Measurements from ENCODE around the gene GPR87. TPM values are rescaled to one million over a fixed set of nuclear protein-coding genes. Genes with fewer than 3 reads are reported as not detected.

Gene GPR87
- total RNA-seq, 1 donor from 2014 or later: not detected

DNA sequence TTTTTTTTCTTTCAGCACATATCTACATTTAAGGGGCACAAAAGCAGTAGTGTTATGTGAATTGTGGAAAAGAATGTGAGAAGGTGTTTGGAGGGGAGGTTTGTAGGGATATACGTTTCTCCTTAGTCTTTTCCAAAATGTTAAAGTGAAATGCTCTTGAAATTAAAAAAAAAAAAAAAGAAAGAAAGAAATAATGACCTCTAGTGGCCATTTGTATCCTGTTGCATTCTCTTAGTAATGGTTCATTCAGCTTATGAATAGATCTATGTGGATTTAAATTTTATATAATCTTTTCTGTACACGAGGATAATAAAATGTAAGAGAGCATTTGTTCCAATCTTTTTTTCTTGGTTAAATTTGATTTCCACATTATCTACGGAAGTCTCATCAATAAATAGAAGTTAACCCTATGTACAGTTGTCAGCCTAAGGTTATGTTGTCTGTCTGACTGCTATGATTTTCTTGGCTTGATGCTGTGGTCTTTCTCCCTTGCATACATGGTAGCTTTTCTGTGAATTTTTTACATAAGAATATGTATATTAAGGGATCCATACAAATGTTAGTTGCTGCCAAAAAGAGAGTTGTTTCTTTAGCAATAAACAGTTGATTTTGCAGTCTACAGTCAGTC is 11.1 kb upstream of the GPR87 start:
- DNase-seq (ENCODE audit: low read depth, low spot score): no peak
- no peak overlapping the region for H3K27ac Mint-ChIP-seq (ENCODE audit: unreplicated experiment)
- no peaks in the 10 kb centered on the region for H3K4me1 Mint-ChIP-seq
- peaks cover under 1% of the 10 kb centered on the region for H3K9me3 Mint-ChIP-seq
- no peaks in the 10 kb centered on the region for H3K27me3 Mint-ChIP-seq (ENCODE audit: low read depth)
- H3K36me3 Mint-ChIP-seq (ENCODE audit: low read depth): no peaks in the 10 kb centered on the region
- no peak overlapping the region for H3K4me3 Mint-ChIP-seq
- TF ChIP-seq, protein P1, sequence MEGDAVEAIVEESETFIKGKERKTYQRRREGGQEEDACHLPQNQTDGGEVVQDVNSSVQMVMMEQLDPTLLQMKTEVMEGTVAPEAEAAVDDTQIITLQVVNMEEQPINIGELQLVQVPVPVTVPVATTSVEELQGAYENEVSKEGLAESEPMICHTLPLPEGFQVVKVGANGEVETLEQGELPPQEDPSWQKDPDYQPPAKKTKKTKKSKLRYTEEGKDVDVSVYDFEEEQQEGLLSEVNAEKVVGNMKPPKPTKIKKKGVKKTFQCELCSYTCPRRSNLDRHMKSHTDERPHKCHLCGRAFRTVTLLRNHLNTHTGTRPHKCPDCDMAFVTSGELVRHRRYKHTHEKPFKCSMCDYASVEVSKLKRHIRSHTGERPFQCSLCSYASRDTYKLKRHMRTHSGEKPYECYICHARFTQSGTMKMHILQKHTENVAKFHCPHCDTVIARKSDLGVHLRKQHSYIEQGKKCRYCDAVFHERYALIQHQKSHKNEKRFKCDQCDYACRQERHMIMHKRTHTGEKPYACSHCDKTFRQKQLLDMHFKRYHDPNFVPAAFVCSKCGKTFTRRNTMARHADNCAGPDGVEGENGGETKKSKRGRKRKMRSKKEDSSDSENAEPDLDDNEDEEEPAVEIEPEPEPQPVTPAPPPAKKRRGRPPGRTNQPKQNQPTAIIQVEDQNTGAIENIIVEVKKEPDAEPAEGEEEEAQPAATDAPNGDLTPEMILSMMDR (conservative IDR thresholded peaks at IDR 0.05): peak; percentile 76

DNA sequence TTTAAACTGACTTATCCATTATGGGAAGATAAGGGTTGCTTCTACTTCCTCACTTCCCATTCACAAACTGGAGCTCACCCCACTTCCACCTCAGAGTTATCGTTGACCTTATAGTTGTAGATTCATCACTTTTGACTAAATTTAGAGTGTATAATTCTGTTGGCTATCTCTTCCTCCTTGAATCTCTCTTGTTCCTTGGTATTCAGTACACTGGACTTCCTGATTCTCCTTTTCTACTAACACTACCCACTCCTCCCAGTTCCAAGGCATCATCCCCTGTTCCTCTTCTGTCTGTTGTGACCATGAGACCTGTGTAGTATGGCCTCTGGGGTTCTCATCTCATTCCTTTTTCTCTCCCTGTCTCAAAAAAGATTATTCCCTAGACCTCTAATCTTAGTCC is 5.9 kb upstream of the GPR87 start:
- Mint-ChIP-seq H3K9me3 (peaks cover 3% of the 10 kb centered on the region), H3K4me1 (no peaks in the 10 kb centered on the region), H3K36me3 (ENCODE audit: low read depth) (peaks cover 3% of the 10 kb centered on the region), H3K4me3 (no peak overlapping the region), H3K27ac (ENCODE audit: unreplicated experiment) (no peak overlapping the region), H3K27me3 (ENCODE audit: low read depth) (no peaks in the 10 kb centered on the region)
- no peak for DNase-seq (ENCODE audit: low read depth, low spot score)
- TF ChIP-seq, protein P1 (conservative IDR thresholded peaks at IDR 0.05): no peak

DNA sequence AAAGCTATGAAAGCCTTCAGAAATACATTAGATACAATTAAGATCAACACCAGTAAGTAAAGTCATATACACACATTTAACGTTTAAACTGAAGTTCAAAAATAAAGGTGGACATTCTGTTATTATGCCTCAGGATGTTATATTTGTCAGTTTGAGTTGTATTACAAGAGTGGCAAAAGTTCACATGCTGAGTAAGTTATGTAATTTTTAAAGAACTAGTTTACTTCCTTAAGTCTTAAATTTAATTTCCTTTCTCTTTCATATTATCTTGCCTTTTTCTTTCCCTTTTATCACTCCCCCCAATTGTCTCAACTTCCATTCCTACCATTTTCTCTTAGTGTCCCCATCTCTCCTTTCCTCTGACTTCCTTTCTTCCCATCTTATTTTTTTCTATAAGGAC is 4.9 kb upstream of the GPR87 start:
- no peaks in the 10 kb centered on the region for H3K27me3 Mint-ChIP-seq (ENCODE audit: low read depth)
- peaks cover 3% of the 10 kb centered on the region for H3K9me3 Mint-ChIP-seq
- H3K4me1 Mint-ChIP-seq: no peaks in the 10 kb centered on the region
- TF ChIP-seq, protein P1 (conservative IDR thresholded peaks at IDR 0.05): no peak
- H3K36me3 Mint-ChIP-seq (ENCODE audit: low read depth): peaks cover 3% of the 10 kb centered on the region
- H3K4me3 Mint-ChIP-seq: no peak overlapping the region
- DNase-seq (ENCODE audit: low read depth, low spot score): no peak
- no peak overlapping the region for H3K27ac Mint-ChIP-seq (ENCODE audit: unreplicated experiment)

DNA sequence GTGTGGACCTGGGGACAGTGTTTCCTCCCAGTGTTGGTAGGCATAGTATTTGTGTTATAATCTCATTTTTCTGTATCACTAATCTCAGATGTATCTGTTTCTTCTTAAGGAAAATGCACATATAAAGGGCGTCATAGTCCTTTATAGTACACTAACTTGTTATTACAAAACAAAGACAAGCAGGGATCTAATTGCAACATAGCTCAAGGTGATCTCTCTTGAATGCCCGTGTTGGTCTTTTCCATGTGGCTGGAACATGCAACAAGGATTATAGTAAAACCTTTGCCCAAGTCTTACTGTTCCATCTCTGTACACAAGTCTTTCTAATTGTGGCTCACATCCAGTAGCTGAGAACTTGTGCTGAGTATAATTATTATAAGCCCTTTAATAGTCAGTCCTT is 3.5 kb upstream of the GPR87 start:
- TF ChIP-seq, protein P1 (conservative IDR thresholded peaks at IDR 0.05): no peak
- H3K36me3 Mint-ChIP-seq (ENCODE audit: low read depth): peaks cover 3% of the 10 kb centered on the region
- H3K27me3 Mint-ChIP-seq (ENCODE audit: low read depth): no peaks in the 10 kb centered on the region
- no peak overlapping the region for H3K27ac Mint-ChIP-seq (ENCODE audit: unreplicated experiment)
- no peaks in the 10 kb centered on the region for H3K4me1 Mint-ChIP-seq
- DNase-seq (ENCODE audit: low read depth, low spot score): no peak
- no peak overlapping the region for H3K4me3 Mint-ChIP-seq
- H3K9me3 Mint-ChIP-seq: peaks cover 3% of the 10 kb centered on the region

DNA sequence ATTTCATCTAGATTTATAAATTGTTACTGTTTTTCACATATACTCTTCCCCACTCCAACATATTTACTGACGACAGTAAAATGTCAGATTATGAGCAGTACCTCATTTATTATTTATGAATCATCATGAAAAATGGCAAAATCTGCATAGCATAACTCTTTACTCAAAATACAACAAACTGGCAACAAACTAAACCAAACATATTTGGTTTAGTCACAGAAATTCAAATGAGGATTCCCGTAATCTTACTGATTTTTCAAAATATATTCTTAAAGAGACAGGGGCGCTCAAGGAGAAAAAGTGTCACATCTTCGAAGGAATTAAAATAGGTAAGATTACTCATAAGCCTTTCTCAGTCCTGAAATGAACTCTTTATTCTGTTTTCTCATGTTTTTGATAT is 3.0 kb upstream of the GPR87 start:
- peaks cover 6% of the 10 kb centered on the region for H3K9me3 Mint-ChIP-seq
- no peak overlapping the region for H3K27ac Mint-ChIP-seq (ENCODE audit: unreplicated experiment)
- H3K4me3 Mint-ChIP-seq: no peak overlapping the region
- H3K4me1 Mint-ChIP-seq: no peaks in the 10 kb centered on the region
- H3K27me3 Mint-ChIP-seq (ENCODE audit: low read depth): no peaks in the 10 kb centered on the region
- no peak for DNase-seq (ENCODE audit: low read depth, low spot score)
- TF ChIP-seq, protein P1 (conservative IDR thresholded peaks at IDR 0.05): no peak
- peaks cover 3% of the 10 kb centered on the region for H3K36me3 Mint-ChIP-seq (ENCODE audit: low read depth)
